Stimulated activated CD4-positive, alpha-beta T cell treated with anti-CD3 and anti-CD28 coated beads, Interleukin-15, amount 100 ng/mL, for 48 hours (primary cell): ENCODE results near the gene NUDT2.
"Not testable (repeated sequence)": the region's sequence is repeated elsewhere in the genome, so short reads cannot be mapped to it uniquely, and the experiment has no call there.

Experiments
- DNase-seq, 2 donors: peaks; one replicate each; pipeline ENCODE4 v3.0.0-alpha.2; 2020; ENCODE audit warnings: low read depth in 2 of 2

NUDT2 gene

GRCh38 chr9:34328987-34329832, at the start of gene NUDT2, which contains the start of gene KIF24:
Gene NUDT2 (plus strand): TSS chr9:34329569. CDS start chr9:34339040, 9,471 bp downstream.
Gene KIF24 (minus strand): TSS chr9:34329268. CDS start chr9:34311346, 17,922 bp downstream.
- peak; percentile 93 to 95 for DNase-seq

- DNase-seq = no peak
Measured at GRCh38 chr9:34282096-34282495, 47.3 kb upstream of the NUDT2 start.

GRCh38 chr9:34289159-34289558, 40.2 kb upstream of the NUDT2 start:
- no peak for DNase-seq

GRCh38 chr9:34291023-34291422, 38.3 kb upstream of the NUDT2 start:
- DNase-seq = no peak

- no peak for DNase-seq
Measured at GRCh38 chr9:34291423-34291822, 37.9 kb upstream of the NUDT2 start.

GRCh38 chr9:34292552-34292951, 36.8 kb upstream of the NUDT2 start:
- DNase-seq = no peak

- not testable (repeated sequence) for DNase-seq
Measured at GRCh38 chr9:34301064-34301463, 28.3 kb upstream of the NUDT2 start.

- not testable (repeated sequence) for DNase-seq
Measured at GRCh38 chr9:34308316-34308715, 21.1 kb upstream of the NUDT2 start.

- no peak for DNase-seq
Measured at GRCh38 chr9:34310215-34310614, 19.2 kb upstream of the NUDT2 start.

- DNase-seq = no peak
Measured at GRCh38 chr9:34311499-34312185, 17.7 kb upstream of the NUDT2 start.

GRCh38 chr9:34317436-34317835, 11.9 kb upstream of the NUDT2 start:
- DNase-seq = no peak

GRCh38 chr9:34318163-34318790, 11.1 kb upstream of the NUDT2 start:
- no peak for DNase-seq

GRCh38 chr9:34321451-34321850, 7.9 kb upstream of the NUDT2 start:
- DNase-seq = no peak

GRCh38 chr9:34322899-34323591, 6.3 kb upstream of the NUDT2 start:
- DNase-seq = no peak

GRCh38 chr9:34326690-34327089, 2.7 kb upstream of the NUDT2 start:
- DNase-seq = no peak

- DNase-seq = no peak
Measured at GRCh38 chr9:34328500-34328986, 826 bp upstream of the NUDT2 start.

- DNase-seq = no peak
Measured at GRCh38 chr9:34331196-34331595, 1.8 kb downstream of the NUDT2 start.

- DNase-seq = no peak
Measured at GRCh38 chr9:34332076-34332964, 3.0 kb downstream of the NUDT2 start.

GRCh38 chr9:34333836-34334235, 4.5 kb downstream of the NUDT2 start:
- DNase-seq = no peak

GRCh38 chr9:34334337-34334824, 5.0 kb downstream of the NUDT2 start:
- DNase-seq = no peak

- no peak for DNase-seq
Measured at GRCh38 chr9:34334916-34335315, 5.5 kb downstream of the NUDT2 start.
